Measurements from ENCODE around the gene ZNF331. TPM values are rescaled to one million over a fixed set of nuclear protein-coding genes. Genes with fewer than 3 reads are reported as not detected.
A peak's percentile ranks its signal among the peaks of the same experiment; 100 is the strongest.
"Not testable (repeated sequence)": the region's sequence is repeated elsewhere in the genome, so short reads cannot be mapped to it uniquely, and the experiment has no call there.

ZNF331 gene
- 24.9 TPM for polyA plus RNA-seq (ENCODE audit: insufficient read length)
- long read RNA-seq, donor 1, partial matches to known transcripts = 0 of 5 reads
- long read RNA-seq, donor 1, other reads (novel, unspliced or antisense) = 0 of 5 reads
- long read RNA-seq, donor 2, full-length matches to known transcripts = 7 of 14 reads
- long read RNA-seq, donor 2, partial matches to known transcripts = 7 of 14 reads
- long read RNA-seq, donor 2, other reads (novel, unspliced or antisense) = 0 of 14 reads
- long read RNA-seq, donor 3, full-length matches to known transcripts = 11 of 11 reads
- long read RNA-seq, donor 3, partial matches to known transcripts = 0 of 11 reads
- long read RNA-seq, donor 3, other reads (novel, unspliced or antisense) = 0 of 11 reads
- long read RNA-seq, donor 4 = 0 reads
- long read RNA-seq, donor 5, partial matches to known transcripts = 0 of 5 reads
- long read RNA-seq, donor 5, other reads (novel, unspliced or antisense) = 0 of 5 reads
- long read RNA-seq, donor 6 = 0 reads
- long read RNA-seq, donor 7, full-length matches to known transcripts = 6 of 6 reads
- long read RNA-seq, donor 7, partial matches to known transcripts = 0 of 6 reads
- long read RNA-seq, donor 7, other reads (novel, unspliced or antisense) = 0 of 6 reads
- long read RNA-seq, donor 8, partial matches to known transcripts = 0 of 4 reads
- long read RNA-seq, donor 8, other reads (novel, unspliced or antisense) = 0 of 4 reads

- peak; percentile 61 for DNase-seq
Measured at GRCh38 chr19:53537521-53538377, at the start of gene ZNF331. TSS of gene ZNF331 (plus strand) at chr19:53538145. CDS start at chr19:53569377, 31,232 bp downstream.

GRCh38 chr19:53492153-53492552, 45.8 kb upstream of the ZNF331 start:
- DNase-seq = no peak

- not testable (repeated sequence) for DNase-seq
Measured at GRCh38 chr19:53497311-53498023, 40.5 kb upstream of the ZNF331 start.

GRCh38 chr19:53498024-53498395, 39.9 kb upstream of the ZNF331 start:
- not testable (repeated sequence) for DNase-seq

- DNase-seq = not testable (repeated sequence)
Measured at GRCh38 chr19:53503151-53503550, 34.8 kb upstream of the ZNF331 start.

GRCh38 chr19:53503671-53504364, 34.1 kb upstream of the ZNF331 start:
- not testable (repeated sequence) for DNase-seq

GRCh38 chr19:53504365-53504703, 33.6 kb upstream of the ZNF331 start:
- peak; percentile 30 for DNase-seq

GRCh38 chr19:53504885-53505284, 33.1 kb upstream of the ZNF331 start:
- DNase-seq = no peak

- no peak for DNase-seq
Measured at GRCh38 chr19:53506728-53507127, 31.2 kb upstream of the ZNF331 start.

- DNase-seq = peak; percentile 55
Measured at GRCh38 chr19:53507523-53508442, 30.2 kb upstream of the ZNF331 start.

- DNase-seq = no peak
Measured at GRCh38 chr19:53509443-53509842, 28.5 kb upstream of the ZNF331 start.

- no peak for DNase-seq
Measured at GRCh38 chr19:53509845-53510244, 28.1 kb upstream of the ZNF331 start.

GRCh38 chr19:53511357-53511756, 26.6 kb upstream of the ZNF331 start:
- DNase-seq = no peak

GRCh38 chr19:53511933-53512374, 26.0 kb upstream of the ZNF331 start:
- DNase-seq = peak; percentile 59

GRCh38 chr19:53515047-53515446, 22.9 kb upstream of the ZNF331 start:
- DNase-seq = not testable (repeated sequence)

GRCh38 chr19:53517114-53517741, 20.7 kb upstream of the ZNF331 start:
- no peak for DNase-seq

- DNase-seq = no peak
Measured at GRCh38 chr19:53518121-53518520, 19.8 kb upstream of the ZNF331 start.

- no peak for DNase-seq
Measured at GRCh38 chr19:53518716-53519115, 19.2 kb upstream of the ZNF331 start.

GRCh38 chr19:53519446-53519845, 18.5 kb upstream of the ZNF331 start:
- DNase-seq = no peak

- DNase-seq = no peak
Measured at GRCh38 chr19:53520163-53520546, 17.8 kb upstream of the ZNF331 start.
